NOMO-1 treated with dmso at 0.1 percent for 144 hours (cell line): ENCODE data around the gene MDC1.
"Not testable (repeated sequence)": the region's sequence is repeated elsewhere in the genome, so short reads cannot be mapped to it uniquely, and the experiment has no call there.

Source experiments
- DNase-seq: peaks from one replicate; lab custom pipeline; 2025; ENCODE audit not compliant: unreplicated experiment; lab: John Stamatoyannopoulos, UW

Gene MDC1

GRCh38 chr6:30683183-30683979 is 33.7 kb downstream of the MDC1 start:
- no peak for DNase-seq

- peak; percentile 97 for DNase-seq
These were observed 34.7 kb downstream of the MDC1 start for GRCh38 chr6:30682143-30683117.

GRCh38 chr6:30681766-30682142 is 35.3 kb downstream of the MDC1 start:
- DNase-seq: no peak

GRCh38 chr6:30679765-30680535 is 37.1 kb downstream of the MDC1 start:
- DNase-seq: no peak

- peak; percentile 74 for DNase-seq
These were observed 37.9 kb downstream of the MDC1 start for GRCh38 chr6:30678964-30679726.

GRCh38 chr6:30676660-30677285 is 40.3 kb downstream of the MDC1 start:
- DNase-seq: no peak

- peak; percentile 79 for DNase-seq
These were observed 44.4 kb downstream of the MDC1 start, which contains the start of gene DHX16 for GRCh38 chr6:30672445-30673253. DHX16 (minus strand) TSS chr6:30673006; CDS start chr6:30672841, 165 bp downstream.

- DNase-seq: no peak
These were observed 46.1 kb downstream of the MDC1 start for GRCh38 chr6:30670760-30671527.

- DNase-seq: not testable (repeated sequence)
These were observed 50.8 kb downstream of the MDC1 start for GRCh38 chr6:30666300-30666699.

GRCh38 chr6:30664994-30665767 is 51.9 kb downstream of the MDC1 start:
- no peak for DNase-seq

- not testable (repeated sequence) for DNase-seq
These were observed 59.2 kb downstream of the MDC1 start for GRCh38 chr6:30657922-30658321.

GRCh38 chr6:30657454-30657853 is 59.6 kb downstream of the MDC1 start:
- DNase-seq: no peak

- peak; percentile 58 for DNase-seq
These were observed 60.6 kb downstream of the MDC1 start for GRCh38 chr6:30656513-30656912.

GRCh38 chr6:30655743-30656094 is 61.4 kb downstream of the MDC1 start:
- no peak for DNase-seq

GRCh38 chr6:30654798-30655742 is 62.0 kb downstream of the MDC1 start:
- DNase-seq: no peak

GRCh38 chr6:30651143-30651542 is 65.9 kb downstream of the MDC1 start:
- DNase-seq: no peak
